SK-N-SH treated with all-trans-retinoic acid at 6 μM for 48 hours (cell line): ENCODE data around the gene CNP.

Experiments used
- ATAC-seq: fragments of 200-7000 bp; cut with Tn5 transposase; 3 replicates; pipeline ENCODE4 v1.9.1; 2020; ENCODE audit warnings: mild to moderate bottlenecking, moderate library complexity
- BACH2 ChIP-seq: fragments of 250-450 bp; sonication (Bioruptor Pico); IDR thresholded peaks from 2 replicates; pipeline ENCODE4 v1.9.0; 2021; ENCODE audit warnings: mild to moderate bottlenecking, borderline replicate concordance
- CSDC2 ChIP-seq: fragments of 250-450 bp; sonication (Bioruptor Pico); IDR thresholded peaks from 2 replicates; pipeline ENCODE4 v1.5.0; 2020; ENCODE audit warnings: mild to moderate bottlenecking, moderate library complexity
- CSRNP3 ChIP-seq: fragments of 250-450 bp; sonication (Bioruptor Pico); IDR thresholded peaks from 2 replicates; pipeline ENCODE4 v1.5.1; 2021; ENCODE audit warnings: mild to moderate bottlenecking, moderate library complexity
- ESRRG ChIP-seq: fragments of 250-450 bp; sonication (Bioruptor Pico); IDR thresholded peaks from 2 replicates; pipeline ENCODE4 v1.6.1; 2021; ENCODE audit warnings: mild to moderate bottlenecking
- GLIS3 ChIP-seq: fragments of 250-450 bp; sonication (Bioruptor Pico); IDR thresholded peaks from 2 replicates; pipeline ENCODE4 v1.5.0; 2020; ENCODE audit warnings: mild to moderate bottlenecking, moderate library complexity
- PPARA ChIP-seq: fragments of 250-450 bp; sonication (Bioruptor Pico); IDR thresholded peaks from 2 replicates; pipeline ENCODE4 v1.5.0; 2020; ENCODE audit warnings: mild to moderate bottlenecking, borderline replicate concordance
- SNAI2 ChIP-seq: fragments of 250-450 bp; sonication (Bioruptor Pico); IDR thresholded peaks from 2 replicates; pipeline ENCODE4 v1.5.0; 2020; ENCODE audit warnings: mild to moderate bottlenecking, moderate library complexity
- TCF4 ChIP-seq: fragments of 250-450 bp; sonication (Bioruptor Pico); IDR thresholded peaks from 2 replicates; pipeline ENCODE4 v1.8.0; 2021; ENCODE audit warnings: mild to moderate bottlenecking, moderate library complexity, borderline replicate concordance
- TOX ChIP-seq: fragments of 250-450 bp; sonication (Bioruptor Pico); IDR thresholded peaks from 2 replicates; pipeline ENCODE4 v1.8.0; 2021; ENCODE audit warnings: mild to moderate bottlenecking, moderate library complexity, borderline replicate concordance
- TSHZ2 ChIP-seq: fragments of 250-450 bp; sonication (Bioruptor Pico); IDR thresholded peaks from 2 replicates; pipeline ENCODE4 v1.5.0; 2020; ENCODE audit warnings: mild to moderate bottlenecking, moderate library complexity
- ZC3H10 ChIP-seq: fragments of 250-450 bp; sonication (Bioruptor Pico); IDR thresholded peaks from 2 replicates; pipeline ENCODE4 v1.5.1; 2021; ENCODE audit warnings: mild to moderate bottlenecking, moderate library complexity
- ZFP3 ChIP-seq: fragments of 250-450 bp; sonication (Bioruptor Pico); IDR thresholded peaks from 2 replicates; pipeline ENCODE4 v1.5.0; 2020; ENCODE audit warnings: mild to moderate bottlenecking, moderate library complexity
- ZFP30 ChIP-seq: fragments of 450-650 bp; formaldehyde crosslinking; IDR thresholded peaks from 2 replicates; pipeline ENCODE4 v1.5.0; 2022; ENCODE audit warnings: mild to moderate bottlenecking, moderate library complexity
- ZNF565 ChIP-seq: fragments of 450-650 bp; formaldehyde crosslinking; conservative IDR thresholded peaks from 2 replicates; pipeline ENCODE4 v1.5.0; 2020; ENCODE audit warnings: low read depth, mild to moderate bottlenecking, moderate library complexity
- ZNF70 ChIP-seq: fragments of 450-650 bp; formaldehyde crosslinking; IDR thresholded peaks from 2 replicates; pipeline ENCODE4 v1.5.0; 2020; ENCODE audit warnings: mild to moderate bottlenecking, moderate library complexity
- TF ChIP-seq, protein P1 (sequence below): fragments of 250-450 bp; sonication (Bioruptor Pico); IDR thresholded peaks from 2 replicates; pipeline ENCODE4 v1.8.0; 2021; ENCODE audit warnings: low read depth, mild to moderate bottlenecking, moderate library complexity, borderline replicate concordance
- TF ChIP-seq, protein P2 (sequence below): fragments of 250-450 bp; sonication (Bioruptor Pico); IDR thresholded peaks from 2 replicates; pipeline ENCODE4 v1.5.1; 2020; ENCODE audit warnings: low read depth, mild to moderate bottlenecking, moderate library complexity
- TF ChIP-seq, protein P3 (sequence below): fragments of 250-450 bp; sonication (Bioruptor Pico); IDR thresholded peaks from 2 replicates; pipeline ENCODE4 v1.8.0; 2020; ENCODE audit warnings: mild to moderate bottlenecking, moderate library complexity, borderline replicate concordance

CNP gene

GRCh38 chr17:41959030-41959335, 7.6 kb upstream of the CNP start:
- TF ChIP-seq, protein P1, sequence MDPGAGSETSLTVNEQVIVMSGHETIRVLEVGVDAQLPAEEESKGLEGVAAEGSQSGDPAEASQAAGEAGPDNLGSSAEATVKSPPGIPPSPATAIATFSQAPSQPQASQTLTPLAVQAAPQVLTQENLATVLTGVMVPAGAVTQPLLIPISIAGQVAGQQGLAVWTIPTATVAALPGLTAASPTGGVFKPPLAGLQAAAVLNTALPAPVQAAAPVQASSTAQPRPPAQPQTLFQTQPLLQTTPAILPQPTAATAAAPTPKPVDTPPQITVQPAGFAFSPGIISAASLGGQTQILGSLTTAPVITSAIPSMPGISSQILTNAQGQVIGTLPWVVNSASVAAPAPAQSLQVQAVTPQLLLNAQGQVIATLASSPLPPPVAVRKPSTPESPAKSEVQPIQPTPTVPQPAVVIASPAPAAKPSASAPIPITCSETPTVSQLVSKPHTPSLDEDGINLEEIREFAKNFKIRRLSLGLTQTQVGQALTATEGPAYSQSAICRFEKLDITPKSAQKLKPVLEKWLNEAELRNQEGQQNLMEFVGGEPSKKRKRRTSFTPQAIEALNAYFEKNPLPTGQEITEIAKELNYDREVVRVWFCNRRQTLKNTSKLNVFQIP (CRISPR knock-in tag), result no peak
- TF ChIP-seq TOX (CRISPR knock-in tag) (no peak), TSHZ2 (CRISPR knock-in tag) (no peak), ZNF70 (no peak), ESRRG (CRISPR knock-in tag) (no peak)
- no peak for ATAC-seq

GRCh38 chr17:41959336-41960095, 7.1 kb upstream of the CNP start:
- peak; percentile 80 for ATAC-seq

GRCh38 chr17:41962111-41962510, 4.5 kb upstream of the CNP start:
- ATAC-seq, result no peak
- TF ChIP-seq ZFP30 (CRISPR knock-in tag), result no peak
- TF ChIP-seq CSDC2 (CRISPR knock-in tag), result no peak
- TF ChIP-seq, protein P1 (CRISPR knock-in tag), result no peak
- TF ChIP-seq, protein P2, sequence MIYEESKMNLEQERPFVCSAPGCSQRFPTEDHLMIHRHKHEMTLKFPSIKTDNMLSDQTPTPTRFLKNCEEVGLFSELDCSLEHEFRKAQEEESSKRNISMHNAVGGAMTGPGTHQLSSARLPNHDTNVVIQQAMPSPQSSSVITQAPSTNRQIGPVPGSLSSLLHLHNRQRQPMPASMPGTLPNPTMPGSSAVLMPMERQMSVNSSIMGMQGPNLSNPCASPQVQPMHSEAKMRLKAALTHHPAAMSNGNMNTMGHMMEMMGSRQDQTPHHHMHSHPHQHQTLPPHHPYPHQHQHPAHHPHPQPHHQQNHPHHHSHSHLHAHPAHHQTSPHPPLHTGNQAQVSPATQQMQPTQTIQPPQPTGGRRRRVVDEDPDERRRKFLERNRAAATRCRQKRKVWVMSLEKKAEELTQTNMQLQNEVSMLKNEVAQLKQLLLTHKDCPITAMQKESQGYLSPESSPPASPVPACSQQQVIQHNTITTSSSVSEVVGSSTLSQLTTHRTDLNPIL (CRISPR knock-in tag), result no peak
- no peak for TF ChIP-seq ESRRG (CRISPR knock-in tag)
- no peak for TF ChIP-seq PPARA (CRISPR knock-in tag)
- no peak for TF ChIP-seq GLIS3 (CRISPR knock-in tag)
- no peak for TF ChIP-seq BACH2 (CRISPR knock-in tag)
- no peak for TF ChIP-seq CSRNP3 (CRISPR knock-in tag)
- no peak for TF ChIP-seq ZC3H10 (CRISPR knock-in tag)
- TF ChIP-seq ZNF565 (CRISPR knock-in tag), result no peak
- TF ChIP-seq, protein P3, sequence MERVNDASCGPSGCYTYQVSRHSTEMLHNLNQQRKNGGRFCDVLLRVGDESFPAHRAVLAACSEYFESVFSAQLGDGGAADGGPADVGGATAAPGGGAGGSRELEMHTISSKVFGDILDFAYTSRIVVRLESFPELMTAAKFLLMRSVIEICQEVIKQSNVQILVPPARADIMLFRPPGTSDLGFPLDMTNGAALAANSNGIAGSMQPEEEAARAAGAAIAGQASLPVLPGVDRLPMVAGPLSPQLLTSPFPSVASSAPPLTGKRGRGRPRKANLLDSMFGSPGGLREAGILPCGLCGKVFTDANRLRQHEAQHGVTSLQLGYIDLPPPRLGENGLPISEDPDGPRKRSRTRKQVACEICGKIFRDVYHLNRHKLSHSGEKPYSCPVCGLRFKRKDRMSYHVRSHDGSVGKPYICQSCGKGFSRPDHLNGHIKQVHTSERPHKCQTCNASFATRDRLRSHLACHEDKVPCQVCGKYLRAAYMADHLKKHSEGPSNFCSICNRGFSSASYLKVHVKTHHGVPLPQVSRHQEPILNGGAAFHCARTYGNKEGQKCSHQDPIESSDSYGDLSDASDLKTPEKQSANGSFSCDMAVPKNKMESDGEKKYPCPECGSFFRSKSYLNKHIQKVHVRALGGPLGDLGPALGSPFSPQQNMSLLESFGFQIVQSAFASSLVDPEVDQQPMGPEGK, result no peak
- no peak for TF ChIP-seq SNAI2 (CRISPR knock-in tag)
- TF ChIP-seq ZFP3 (CRISPR knock-in tag), result no peak

More at GRCh38 chr17:41959336-41960095, 7.1 kb upstream of the CNP start:
- TF ChIP-seq TCF4 (CRISPR knock-in tag) (no peak), PPARA (CRISPR knock-in tag) (no peak), ZNF70 (no peak), ZNF565 (CRISPR knock-in tag) (no peak), CSRNP3 (CRISPR knock-in tag) (no peak)
- TF ChIP-seq, protein P2 (CRISPR knock-in tag), result no peak
